Pons (tissue), 1 donor: Measurements from ENCODE around the gene LCT.
"Not testable (repeated sequence)": the region's sequence is repeated elsewhere in the genome, so short reads cannot be mapped to it uniquely, and the experiment has no call there.

Source experiments
- DNase-seq: peaks from one replicate; pipeline ENCODE4 v3.0.0-alpha.2; 2016; ENCODE audit warnings: low spot score

The LCT gene

GRCh38 chr2:135797497-135798274 lies 39.3 kb downstream of the LCT start:
- DNase-seq = peak; percentile 28

- DNase-seq = no peak
Observed at GRCh38 chr2:135796606-135797005, 40.4 kb downstream of the LCT start.

GRCh38 chr2:135795641-135796040 lies 41.3 kb downstream of the LCT start:
- DNase-seq = not testable (repeated sequence)

DNA sequence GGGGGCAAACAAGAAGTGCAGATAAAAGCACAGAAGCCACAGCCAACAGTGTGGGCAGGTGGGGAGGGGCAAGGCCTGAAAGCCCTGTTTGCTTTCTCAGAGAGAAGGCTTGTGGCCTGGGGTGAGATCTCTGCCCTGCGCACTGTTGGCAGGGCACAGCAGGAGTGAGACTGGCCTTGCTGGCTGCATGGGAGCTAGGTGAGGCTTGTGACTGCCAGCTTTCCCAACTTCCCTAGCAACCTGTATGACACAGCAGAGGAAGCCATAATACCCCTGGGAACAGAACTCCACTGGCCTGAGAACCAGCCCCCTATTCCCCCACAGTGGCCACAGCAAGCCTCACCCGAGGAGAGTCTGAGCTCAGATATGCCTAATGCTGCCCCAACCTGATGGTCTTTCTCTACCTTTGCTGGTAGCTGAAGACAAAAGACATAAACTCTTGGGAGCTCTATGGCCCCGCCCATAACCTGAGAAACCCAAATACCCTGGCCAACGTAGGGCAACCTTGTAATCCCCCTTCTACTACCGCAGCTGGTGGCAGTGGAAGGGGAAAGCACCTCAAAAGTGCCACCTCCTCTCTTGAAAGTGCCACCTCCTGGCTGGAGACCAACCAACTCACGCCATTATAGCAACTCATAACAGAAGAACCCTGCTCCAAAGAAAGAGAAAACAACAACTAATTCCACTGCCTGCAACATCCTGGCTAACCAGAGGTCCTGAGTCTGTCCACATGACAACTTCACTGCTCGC lies 44.4 kb downstream of the LCT start:
- no peak for DNase-seq

DNA sequence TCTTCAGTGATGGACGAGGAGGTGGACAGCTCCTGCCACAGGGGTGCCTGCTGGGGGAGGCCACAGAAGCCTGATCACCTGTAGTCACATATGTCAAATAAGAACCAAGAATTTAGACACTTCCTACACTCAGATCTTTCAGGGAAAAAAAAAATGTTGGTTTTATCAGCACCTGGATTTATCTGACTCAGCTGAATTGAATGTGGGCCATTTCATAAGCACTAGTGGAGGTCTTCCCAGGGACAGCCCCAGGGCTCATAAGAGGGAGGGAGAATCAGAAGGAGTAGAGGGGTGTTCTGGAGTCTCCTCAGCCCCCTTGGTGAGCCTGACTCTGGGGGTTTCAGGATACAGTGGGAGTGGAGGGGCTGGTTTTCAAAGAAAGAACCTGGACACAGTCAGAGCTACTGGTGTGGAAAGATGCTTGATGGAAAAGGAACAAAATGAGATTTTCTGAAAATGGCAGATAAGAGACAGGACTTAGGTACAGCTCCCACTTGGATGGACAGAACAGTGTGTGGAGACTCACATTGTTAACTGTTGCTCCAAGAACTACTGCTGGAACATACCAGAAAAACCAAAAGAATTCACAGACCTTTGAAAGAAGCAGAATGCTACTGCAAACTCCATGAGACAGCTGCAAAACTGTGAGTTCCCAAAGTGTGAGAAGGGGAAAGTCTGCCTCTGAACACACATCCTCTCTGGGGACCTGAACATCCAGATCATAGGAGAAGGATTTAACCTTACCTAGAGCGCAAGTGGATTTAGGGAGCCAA lies 45.4 kb downstream of the LCT start:
- DNase-seq = no peak

GRCh38 chr2:135790423-135790822 lies 46.6 kb downstream of the LCT start:
- no peak for DNase-seq

- DNase-seq = no peak
Observed at GRCh38 chr2:135786823-135787222, 50.2 kb downstream of the LCT start.

- DNase-seq = no peak
Observed at GRCh38 chr2:135785032-135785431, 52.0 kb downstream of the LCT start.

- no peak for DNase-seq
Observed at GRCh38 chr2:135783439-135783838, 53.5 kb downstream of the LCT start.

DNA sequence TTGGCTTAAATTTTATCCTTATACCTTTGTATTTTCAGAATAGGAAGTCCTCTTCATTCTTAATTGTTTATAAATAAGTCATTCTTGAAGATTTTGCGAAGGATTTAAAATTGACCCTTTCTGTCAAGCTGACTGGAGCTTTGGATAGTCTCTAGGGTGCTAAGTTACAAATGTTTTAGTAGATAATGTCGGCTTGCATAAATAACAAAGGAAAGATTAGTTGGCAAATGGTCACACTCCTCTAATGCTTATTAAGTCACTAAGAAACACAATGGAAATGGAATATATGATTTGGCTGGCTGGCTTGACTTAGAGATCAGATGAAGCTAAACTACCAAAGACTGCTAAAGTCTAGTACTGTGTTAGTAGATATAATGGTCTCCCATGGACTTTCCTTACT lies 54.8 kb downstream of the LCT start:
- DNase-seq = no peak

DNA sequence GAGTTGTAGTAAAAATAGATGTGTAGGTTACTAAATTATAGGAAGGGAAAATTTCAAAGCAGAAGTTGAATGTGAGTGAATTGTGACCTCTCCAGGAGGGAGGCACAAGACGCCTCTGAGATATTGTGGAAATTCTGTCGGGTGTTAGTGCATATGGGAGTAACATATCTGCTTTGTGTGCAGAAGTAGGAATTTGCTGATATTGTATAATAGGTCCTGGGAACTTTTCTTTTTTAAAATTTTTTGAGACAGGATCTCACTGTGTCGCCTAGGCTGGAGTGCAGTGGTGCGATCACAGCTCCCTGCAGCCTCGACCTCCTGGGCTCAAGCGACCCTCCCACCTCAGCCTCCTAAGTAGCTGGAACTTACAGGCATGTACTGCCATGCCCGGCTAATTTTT lies 60.6 kb downstream of the LCT start:
- DNase-seq = no peak

GRCh38 chr2:135775420-135775819 lies 61.6 kb downstream of the LCT start:
- no peak for DNase-seq

DNA sequence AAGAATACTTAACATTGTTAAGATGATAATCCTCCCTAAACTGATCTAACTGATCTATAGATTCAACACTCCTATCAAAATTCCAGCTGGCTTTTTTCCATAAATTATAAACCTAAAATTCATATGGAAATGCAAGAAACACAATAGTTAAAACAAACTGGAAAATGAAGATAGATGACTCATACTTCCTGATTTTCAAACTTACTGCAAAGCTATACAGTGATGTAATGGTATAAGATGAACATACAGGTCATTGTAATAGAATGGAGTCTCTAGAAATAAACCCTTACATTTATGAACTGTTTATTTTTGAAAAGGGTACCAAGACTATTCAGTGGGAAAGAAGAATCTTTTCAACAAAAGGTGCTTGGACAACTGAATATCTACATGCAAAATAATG lies 63.1 kb downstream of the LCT start:
- no peak for DNase-seq

DNA sequence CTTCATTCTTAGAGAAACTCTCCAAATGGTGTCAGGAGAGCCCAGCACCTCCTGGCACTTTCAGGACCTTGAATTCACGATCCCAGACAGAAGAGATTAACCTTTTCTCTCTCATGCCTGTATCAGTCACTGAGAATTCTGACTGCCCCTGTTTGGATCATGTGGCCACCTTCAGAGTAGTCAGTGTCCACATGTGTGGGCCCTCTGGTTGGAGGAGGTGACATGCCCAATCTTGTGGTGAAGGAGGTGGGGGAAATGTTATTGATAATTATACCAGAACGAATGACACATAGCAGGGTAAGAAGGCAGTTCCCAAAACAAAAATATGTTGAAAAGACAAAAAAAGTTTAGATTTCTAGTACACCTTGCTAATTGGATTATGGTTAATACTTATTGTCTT lies 63.7 kb downstream of the LCT start:
- DNase-seq = no peak

DNA sequence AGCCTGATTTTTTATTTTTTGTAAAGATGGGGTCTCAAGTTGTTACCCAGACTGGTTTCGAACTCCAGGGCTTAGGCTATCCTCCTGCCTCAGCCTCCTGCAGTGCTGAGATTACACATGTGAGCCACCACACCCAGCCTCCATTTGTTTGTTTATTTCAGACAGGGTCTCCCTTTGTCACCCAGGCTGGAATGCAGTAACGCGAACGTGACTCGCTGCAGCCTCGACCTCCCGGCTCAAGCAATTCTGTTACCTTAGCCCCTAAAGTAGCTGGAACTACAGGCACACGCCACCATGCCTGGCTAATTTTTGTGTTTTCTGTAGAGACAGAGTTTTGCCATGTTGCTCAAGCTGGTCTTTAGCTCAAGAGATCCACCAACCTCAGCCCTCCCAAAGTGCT lies 68.1 kb downstream of the LCT start:
- no peak for DNase-seq

- DNase-seq = no peak
Observed at GRCh38 chr2:135762530-135762929, 74.5 kb downstream of the LCT start.

GRCh38 chr2:135762022-135762421 lies 75.0 kb downstream of the LCT start:
- no peak for DNase-seq

DNA sequence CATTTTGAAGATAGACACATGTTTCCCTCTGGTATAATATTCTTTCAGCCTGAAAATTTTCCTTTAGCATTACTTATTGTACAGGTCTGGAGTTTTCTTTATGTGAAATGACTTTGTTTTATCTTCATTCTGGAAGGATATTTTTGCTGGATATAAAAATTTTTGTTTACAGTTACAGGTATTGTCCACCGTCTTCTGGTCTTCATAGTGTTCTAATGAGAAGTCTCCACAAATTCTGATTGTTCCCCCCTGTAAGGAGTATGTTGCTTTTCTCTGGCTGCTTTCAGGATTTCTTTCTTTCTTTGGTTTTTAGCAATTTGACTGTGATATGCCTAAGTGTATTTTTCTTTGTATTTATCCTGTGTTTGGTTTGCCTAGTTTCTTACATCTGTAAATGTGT lies 80.3 kb downstream of the LCT start:
- DNase-seq = no peak

- no peak for DNase-seq
Observed at GRCh38 chr2:135755573-135755972, 81.4 kb downstream of the LCT start.

- DNase-seq = no peak
Observed at GRCh38 chr2:135745545-135745944, 91.4 kb downstream of the LCT start.

DNA sequence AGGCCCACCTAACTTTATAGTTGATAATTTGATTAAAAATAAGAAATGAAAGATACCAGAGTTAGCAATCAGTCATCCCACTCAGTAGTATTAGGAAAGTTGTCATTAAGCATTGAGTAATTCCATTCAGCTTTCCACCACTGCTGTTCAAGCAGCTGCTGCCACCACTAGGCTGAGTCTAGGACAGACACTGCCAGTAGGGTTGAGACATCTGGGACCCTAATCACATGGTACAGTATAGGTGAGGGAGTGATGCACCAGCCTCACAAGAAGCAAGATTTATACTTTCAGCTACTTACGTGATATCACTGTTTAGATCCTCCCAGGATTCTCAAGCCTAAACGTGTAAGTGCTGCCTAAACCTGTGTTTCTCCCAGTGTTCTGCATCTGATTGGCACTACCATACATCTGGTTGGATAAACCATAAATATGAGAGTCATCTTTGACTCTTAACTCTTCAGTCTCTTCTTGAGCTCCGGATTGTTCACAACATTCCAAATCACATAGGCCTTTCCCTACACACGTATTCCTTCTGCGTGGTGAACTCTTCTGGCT lies 92.1 kb downstream of the LCT start:
- DNase-seq = peak; percentile 24

- no peak for DNase-seq
Observed at GRCh38 chr2:135743860-135744259, 93.1 kb downstream of the LCT start.
